GM23338 (cell line): ENCODE measurements around the gene ASTL. TPM values are rescaled to one million over a fixed set of nuclear protein-coding genes. Genes with fewer than 3 reads are reported as not detected.

Experiments
- ATAC-seq: fragments of 200-7000 bp; cut with Tn5 transposase; 3 replicates; pipeline ENCODE4 v1.9.1; 2020
- DNase-seq: peaks from one replicate; pipeline ENCODE4 v3.0.0-alpha.2; 2015; ENCODE audit warnings: low spot score
- H2AFZ ChIP-seq: fragments of 200-600 bp; sonication (generic); 2 replicates; pipeline ENCODE4 v1.8.0; 2016; ENCODE audit warnings: antibody characterized with exemption, mild to moderate bottlenecking, moderate library complexity
- H3F3A ChIP-seq: fragments of 200-600 bp; sonication (generic); replicated peaks from 2 replicates; pipeline ENCODE4 v1.8.0; 2017; ENCODE audit warnings: antibody characterized with exemption, mixed run types, low read depth
- H3K27ac ChIP-seq: fragments of 200-600 bp; sonication (generic); 2 replicates; pipeline ENCODE4 v1.6.1; 2016; ENCODE audit warnings: low read depth
- H3K27me3 ChIP-seq: fragments of 200-600 bp; sonication (generic); 2 replicates; pipeline ENCODE4 v1.8.0; 2016; ENCODE audit warnings: mild to moderate bottlenecking, mixed run types, moderate library complexity; ENCODE audit not compliant: insufficient read depth
- H3K36me3 ChIP-seq: fragments of 200-600 bp; sonication (generic); 2 replicates; pipeline ENCODE4 v1.8.0; 2016; ENCODE audit warnings: mild to moderate bottlenecking; ENCODE audit not compliant: insufficient read depth
- H3K4me1 ChIP-seq: fragments of 200-600 bp; sonication (generic); 2 replicates; pipeline ENCODE4 v1.8.0; 2016; ENCODE audit warnings: mild to moderate bottlenecking, moderate library complexity; ENCODE audit not compliant: insufficient read depth
- H3K4me2 ChIP-seq: fragments of 200-600 bp; sonication (generic); 2 replicates; pipeline ENCODE4 v1.7.1; 2017; ENCODE audit warnings: mixed run types
- H3K4me3 ChIP-seq: fragments of 200-600 bp; sonication (generic); 2 replicates; pipeline ENCODE4 v1.6.1; 2016; ENCODE audit warnings: mixed run types
- H3K79me2 ChIP-seq: fragments of 200-600 bp; sonication (generic); replicated peaks from 2 replicates; pipeline ENCODE4 v1.8.0; 2017; ENCODE audit warnings: mild to moderate bottlenecking; ENCODE audit not compliant: insufficient read depth
- H3K9me2 ChIP-seq: fragments of 200-600 bp; sonication (generic); 2 replicates; pipeline ENCODE4 v1.8.0; 2017; ENCODE audit not compliant: insufficient read depth
- H4K20me1 ChIP-seq: fragments of 200-600 bp; sonication (generic); replicated peaks from 2 replicates; pipeline ENCODE4 v1.8.0; 2017; ENCODE audit warnings: mild to moderate bottlenecking; ENCODE audit not compliant: insufficient read depth
- H3K27ac Mint-ChIP-seq: 2 replicates; pipeline ENCODE4 v1.8.0; 2020; ENCODE audit warnings: inconsistent platforms, mild to moderate bottlenecking, moderate library complexity, mixed read lengths
- H3K27me3 Mint-ChIP-seq: 3 replicates; pipeline ENCODE4 v1.8.0; 2022; ENCODE audit warnings: low read depth, mild to moderate bottlenecking, moderate library complexity, mixed read lengths, inconsistent platforms; ENCODE audit not compliant: insufficient read depth, poor library complexity
- H3K36me3 Mint-ChIP-seq: 3 replicates; pipeline ENCODE4 v1.8.0; 2021; ENCODE audit warnings: low read depth, mild to moderate bottlenecking, inconsistent platforms, moderate library complexity, mixed read lengths
- H3K4me1 Mint-ChIP-seq: 3 replicates; pipeline ENCODE4 v1.8.0; 2020; ENCODE audit warnings: mild to moderate bottlenecking, inconsistent platforms, mixed read lengths
- H3K4me3 Mint-ChIP-seq: 3 replicates; pipeline ENCODE4 v1.8.0; 2021; ENCODE audit warnings: moderate library complexity, mild to moderate bottlenecking, inconsistent platforms, mixed read lengths
- H3K9me3 Mint-ChIP-seq: 3 replicates; pipeline ENCODE4 v1.8.0; 2020; ENCODE audit warnings: moderate library complexity, mild to moderate bottlenecking, inconsistent platforms, mixed read lengths
- CREB1 ChIP-seq: fragments of 250-450 bp; sonication (Bioruptor Pico); IDR thresholded peaks from 2 replicates; pipeline ENCODE4 v1.5.0; 2020; ENCODE audit warnings: low read depth, mild to moderate bottlenecking, moderate library complexity
- EZH2 ChIP-seq: fragments of 200-600 bp; sonication (generic); IDR thresholded peaks from one replicate; pipeline ENCODE4 v1.8.0; 2017; ENCODE audit warnings: antibody characterized with exemption, mild to moderate bottlenecking, low read depth; ENCODE audit not compliant: unreplicated experiment
- EZH2phosphoT487 ChIP-seq: fragments of 200-600 bp; sonication (generic); IDR thresholded peaks from one replicate; pipeline ENCODE4 v1.8.1; 2018; ENCODE audit warnings: antibody characterized with exemption; ENCODE audit not compliant: unreplicated experiment
- JUNB ChIP-seq: IDR thresholded peaks from one replicate; pipeline ENCODE4 v1.6.1; 2016; ENCODE audit warnings: antibody characterized with exemption; ENCODE audit not compliant: unreplicated experiment
- NANOG ChIP-seq: IDR thresholded peaks from 2 replicates; pipeline ENCODE4 v1.6.1; 2016; ENCODE audit warnings: antibody characterized with exemption, borderline replicate concordance
- POLR2AphosphoS5 ChIP-seq: IDR thresholded peaks from 2 replicates; pipeline ENCODE4 v1.6.1; 2016; ENCODE audit warnings: antibody characterized with exemption, low read depth
- STAT1 ChIP-seq: IDR thresholded peaks from one replicate; pipeline ENCODE4 v1.6.1; 2016; ENCODE audit warnings: antibody characterized with exemption; ENCODE audit not compliant: unreplicated experiment
- ZNF114 ChIP-seq: fragments of 250-450 bp; sonication (Bioruptor Pico); IDR thresholded peaks from 2 replicates; pipeline ENCODE4 v1.5.0; 2020; ENCODE audit warnings: mild to moderate bottlenecking, moderate library complexity
- ZNF331 ChIP-seq: fragments of 250-450 bp; sonication (Bioruptor Pico); IDR thresholded peaks from 2 replicates; pipeline ENCODE4 v1.5.0; 2020; ENCODE audit warnings: low read depth, mild to moderate bottlenecking, moderate library complexity
- polyA plus RNA-seq: library from polyadenylated mRNA; unstranded; fragments of >200 nt; fragmentation: Nextera tagmentation; extraction: Ambion mirVana; gene quantifications from 2 replicates; pipeline ENCODE4 v1.2.1, GENCODE V29; 2016
- total RNA-seq: library from RNA; depleted of rRNA; stranded (reverse); fragments of >200 nt; shearing (Covaris generic); gene quantifications from 2 replicates; pipeline ENCODE4 v1.2.3, GENCODE V29; 2014
- TF ChIP-seq, protein P1 (sequence below): IDR thresholded peaks from one replicate; pipeline ENCODE4 v1.6.1; 2018; ENCODE audit warnings: antibody characterized with exemption; ENCODE audit not compliant: unreplicated experiment
- TF ChIP-seq, protein P2 (sequence below): IDR thresholded peaks from 2 replicates; pipeline ENCODE4 v1.6.1; 2016; ENCODE audit warnings: antibody characterized with exemption
- TF ChIP-seq, protein P3 (sequence below): fragments of 250-450 bp; sonication (Bioruptor Pico); IDR thresholded peaks from 2 replicates; pipeline ENCODE4 v1.5.0; 2020; ENCODE audit warnings: mild to moderate bottlenecking, moderate library complexity

Gene ASTL
- total and polyA plus RNA-seq, 2 experiments from 2014 or later = 0.23 TPM; not detected in 1

DNA sequence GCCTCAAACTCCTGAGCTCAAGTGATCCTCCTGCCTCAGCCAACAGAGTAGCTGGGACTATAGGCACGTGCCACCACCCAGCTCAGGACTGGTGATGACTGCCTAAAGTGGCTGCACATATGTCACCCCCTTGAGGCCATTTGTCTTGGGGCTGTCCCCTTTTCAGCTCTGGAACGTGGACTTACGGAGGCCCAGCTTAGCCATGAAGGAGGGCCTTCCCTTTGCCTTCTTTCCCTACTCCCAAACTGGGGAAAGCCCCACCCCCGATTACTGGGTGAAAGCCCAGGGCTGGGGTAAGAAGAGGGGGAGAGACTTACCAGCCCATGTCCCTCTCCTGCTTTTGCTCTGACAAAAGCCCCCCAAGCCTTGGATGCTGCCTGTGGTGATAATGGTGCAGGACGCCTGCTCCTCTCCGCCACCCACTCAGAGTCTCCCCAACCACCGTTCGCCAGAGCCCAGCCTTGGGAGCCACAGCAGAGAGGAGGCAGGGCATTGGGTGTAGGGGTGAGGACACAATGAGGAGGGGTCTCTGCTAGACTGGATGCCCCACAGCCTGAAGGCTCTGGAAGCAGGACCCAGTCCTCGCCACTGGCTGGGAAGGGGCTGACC is 9.4 kb upstream of the ASTL start:
- peak overlapping the region; percentile 64 for H2AFZ ChIP-seq
- H3K36me3 ChIP-seq = no peaks in the 10 kb centered on the region
- Mint-ChIP-seq H3K27ac (no peak overlapping the region), H3K9me3 (peaks cover 2% of the 10 kb centered on the region; the same call in 1 of the 3 replicates), H3K36me3 (peaks cover 15% of the 10 kb centered on the region), H3K4me3 (peak overlapping the region; percentile 12; the same call in 1 of the 3 replicates), H3K4me1 (peaks cover 39% of the 10 kb centered on the region), H3K27me3 (peaks cover 30% of the 10 kb centered on the region)
- H3K4me3 ChIP-seq = 0 out of 2 replicates have a peak overlapping the region, but pooled peaks have one; percentile 42
- peak overlapping the region; percentile 70 for H3K4me2 ChIP-seq
- H3K4me1 ChIP-seq = peaks cover 25% of the 10 kb centered on the region
- no peaks in the 10 kb centered on the region for H3K79me2 ChIP-seq
- H3F3A ChIP-seq = no peaks in the 10 kb centered on the region; the same call in none of the 2 replicates
- H4K20me1 ChIP-seq = no peaks in the 10 kb centered on the region
- TF ChIP-seq, protein P1, sequence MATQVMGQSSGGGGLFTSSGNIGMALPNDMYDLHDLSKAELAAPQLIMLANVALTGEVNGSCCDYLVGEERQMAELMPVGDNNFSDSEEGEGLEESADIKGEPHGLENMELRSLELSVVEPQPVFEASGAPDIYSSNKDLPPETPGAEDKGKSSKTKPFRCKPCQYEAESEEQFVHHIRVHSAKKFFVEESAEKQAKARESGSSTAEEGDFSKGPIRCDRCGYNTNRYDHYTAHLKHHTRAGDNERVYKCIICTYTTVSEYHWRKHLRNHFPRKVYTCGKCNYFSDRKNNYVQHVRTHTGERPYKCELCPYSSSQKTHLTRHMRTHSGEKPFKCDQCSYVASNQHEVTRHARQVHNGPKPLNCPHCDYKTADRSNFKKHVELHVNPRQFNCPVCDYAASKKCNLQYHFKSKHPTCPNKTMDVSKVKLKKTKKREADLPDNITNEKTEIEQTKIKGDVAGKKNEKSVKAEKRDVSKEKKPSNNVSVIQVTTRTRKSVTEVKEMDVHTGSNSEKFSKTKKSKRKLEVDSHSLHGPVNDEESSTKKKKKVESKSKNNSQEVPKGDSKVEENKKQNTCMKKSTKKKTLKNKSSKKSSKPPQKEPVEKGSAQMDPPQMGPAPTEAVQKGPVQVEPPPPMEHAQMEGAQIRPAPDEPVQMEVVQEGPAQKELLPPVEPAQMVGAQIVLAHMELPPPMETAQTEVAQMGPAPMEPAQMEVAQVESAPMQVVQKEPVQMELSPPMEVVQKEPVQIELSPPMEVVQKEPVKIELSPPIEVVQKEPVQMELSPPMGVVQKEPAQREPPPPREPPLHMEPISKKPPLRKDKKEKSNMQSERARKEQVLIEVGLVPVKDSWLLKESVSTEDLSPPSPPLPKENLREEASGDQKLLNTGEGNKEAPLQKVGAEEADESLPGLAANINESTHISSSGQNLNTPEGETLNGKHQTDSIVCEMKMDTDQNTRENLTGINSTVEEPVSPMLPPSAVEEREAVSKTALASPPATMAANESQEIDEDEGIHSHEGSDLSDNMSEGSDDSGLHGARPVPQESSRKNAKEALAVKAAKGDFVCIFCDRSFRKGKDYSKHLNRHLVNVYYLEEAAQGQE = no peak
- no peak for TF ChIP-seq JUNB
- no peak for TF ChIP-seq ZNF331
- TF ChIP-seq, protein P2, sequence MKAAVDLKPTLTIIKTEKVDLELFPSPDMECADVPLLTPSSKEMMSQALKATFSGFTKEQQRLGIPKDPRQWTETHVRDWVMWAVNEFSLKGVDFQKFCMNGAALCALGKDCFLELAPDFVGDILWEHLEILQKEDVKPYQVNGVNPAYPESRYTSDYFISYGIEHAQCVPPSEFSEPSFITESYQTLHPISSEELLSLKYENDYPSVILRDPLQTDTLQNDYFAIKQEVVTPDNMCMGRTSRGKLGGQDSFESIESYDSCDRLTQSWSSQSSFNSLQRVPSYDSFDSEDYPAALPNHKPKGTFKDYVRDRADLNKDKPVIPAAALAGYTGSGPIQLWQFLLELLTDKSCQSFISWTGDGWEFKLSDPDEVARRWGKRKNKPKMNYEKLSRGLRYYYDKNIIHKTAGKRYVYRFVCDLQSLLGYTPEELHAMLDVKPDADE = no peak
- no peak for TF ChIP-seq NANOG
- no peak for TF ChIP-seq EZH2phosphoT487
- no peak for TF ChIP-seq CREB1
- TF ChIP-seq STAT1 = no peak
- no peak for TF ChIP-seq ZNF114 (CRISPR knock-in tag)
- TF ChIP-seq, protein P3, sequence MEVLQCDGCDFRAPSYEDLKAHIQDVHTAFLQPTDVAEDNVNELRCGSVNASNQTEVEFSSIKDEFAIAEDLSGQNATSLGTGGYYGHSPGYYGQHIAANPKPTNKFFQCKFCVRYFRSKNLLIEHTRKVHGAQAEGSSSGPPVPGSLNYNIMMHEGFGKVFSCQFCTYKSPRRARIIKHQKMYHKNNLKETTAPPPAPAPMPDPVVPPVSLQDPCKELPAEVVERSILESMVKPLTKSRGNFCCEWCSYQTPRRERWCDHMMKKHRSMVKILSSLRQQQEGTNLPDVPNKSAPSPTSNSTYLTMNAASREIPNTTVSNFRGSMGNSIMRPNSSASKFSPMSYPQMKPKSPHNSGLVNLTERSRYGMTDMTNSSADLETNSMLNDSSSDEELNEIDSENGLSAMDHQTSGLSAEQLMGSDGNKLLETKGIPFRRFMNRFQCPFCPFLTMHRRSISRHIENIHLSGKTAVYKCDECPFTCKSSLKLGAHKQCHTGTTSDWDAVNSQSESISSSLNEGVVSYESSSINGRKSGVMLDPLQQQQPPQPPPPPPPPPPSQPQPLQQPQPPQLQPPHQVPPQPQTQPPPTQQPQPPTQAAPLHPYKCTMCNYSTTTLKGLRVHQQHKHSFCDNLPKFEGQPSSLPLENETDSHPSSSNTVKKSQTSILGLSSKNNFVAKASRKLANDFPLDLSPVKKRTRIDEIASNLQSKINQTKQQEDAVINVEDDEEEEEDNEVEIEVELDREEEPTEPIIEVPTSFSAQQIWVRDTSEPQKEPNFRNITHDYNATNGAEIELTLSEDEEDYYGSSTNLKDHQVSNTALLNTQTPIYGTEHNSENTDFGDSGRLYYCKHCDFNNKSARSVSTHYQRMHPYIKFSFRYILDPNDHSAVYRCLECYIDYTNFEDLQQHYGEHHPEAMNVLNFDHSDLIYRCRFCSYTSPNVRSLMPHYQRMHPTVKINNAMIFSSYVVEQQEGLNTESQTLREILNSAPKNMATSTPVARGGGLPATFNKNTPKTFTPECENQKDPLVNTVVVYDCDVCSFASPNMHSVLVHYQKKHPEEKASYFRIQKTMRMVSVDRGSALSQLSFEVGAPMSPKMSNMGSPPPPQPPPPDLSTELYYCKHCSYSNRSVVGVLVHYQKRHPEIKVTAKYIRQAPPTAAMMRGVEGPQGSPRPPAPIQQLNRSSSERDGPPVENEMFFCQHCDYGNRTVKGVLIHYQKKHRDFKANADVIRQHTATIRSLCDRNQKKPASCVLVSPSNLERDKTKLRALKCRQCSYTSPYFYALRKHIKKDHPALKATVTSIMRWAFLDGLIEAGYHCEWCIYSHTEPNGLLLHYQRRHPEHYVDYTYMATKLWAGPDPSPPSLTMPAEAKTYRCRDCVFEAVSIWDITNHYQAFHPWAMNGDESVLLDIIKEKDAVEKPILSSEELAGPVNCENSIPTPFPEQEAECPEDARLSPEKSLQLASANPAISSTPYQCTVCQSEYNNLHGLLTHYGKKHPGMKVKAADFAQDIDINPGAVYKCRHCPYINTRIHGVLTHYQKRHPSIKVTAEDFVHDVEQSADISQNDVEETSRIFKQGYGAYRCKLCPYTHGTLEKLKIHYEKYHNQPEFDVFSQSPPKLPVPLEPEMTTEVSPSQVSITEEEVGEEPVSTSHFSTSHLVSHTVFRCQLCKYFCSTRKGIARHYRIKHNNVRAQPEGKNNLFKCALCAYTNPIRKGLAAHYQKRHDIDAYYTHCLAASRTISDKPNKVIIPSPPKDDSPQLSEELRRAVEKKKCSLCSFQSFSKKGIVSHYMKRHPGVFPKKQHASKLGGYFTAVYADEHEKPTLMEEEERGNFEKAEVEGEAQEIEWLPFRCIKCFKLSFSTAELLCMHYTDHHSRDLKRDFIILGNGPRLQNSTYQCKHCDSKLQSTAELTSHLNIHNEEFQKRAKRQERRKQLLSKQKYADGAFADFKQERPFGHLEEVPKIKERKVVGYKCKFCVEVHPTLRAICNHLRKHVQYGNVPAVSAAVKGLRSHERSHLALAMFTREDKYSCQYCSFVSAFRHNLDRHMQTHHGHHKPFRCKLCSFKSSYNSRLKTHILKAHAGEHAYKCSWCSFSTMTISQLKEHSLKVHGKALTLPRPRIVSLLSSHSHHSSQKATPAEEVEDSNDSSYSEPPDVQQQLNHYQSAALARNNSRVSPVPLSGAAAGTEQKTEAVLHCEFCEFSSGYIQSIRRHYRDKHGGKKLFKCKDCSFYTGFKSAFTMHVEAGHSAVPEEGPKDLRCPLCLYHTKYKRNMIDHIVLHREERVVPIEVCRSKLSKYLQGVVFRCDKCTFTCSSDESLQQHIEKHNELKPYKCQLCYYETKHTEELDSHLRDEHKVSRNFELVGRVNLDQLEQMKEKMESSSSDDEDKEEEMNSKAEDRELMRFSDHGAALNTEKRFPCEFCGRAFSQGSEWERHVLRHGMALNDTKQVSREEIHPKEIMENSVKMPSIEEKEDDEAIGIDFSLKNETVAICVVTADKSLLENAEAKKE (CRISPR knock-in tag) = no peak
- no peak for TF ChIP-seq EZH2
- no peak for TF ChIP-seq POLR2AphosphoS5
- no peak for DNase-seq
- ATAC-seq = no peak
- H3K9me2 ChIP-seq = no peaks in the 10 kb centered on the region
- H3K27ac ChIP-seq = no peak overlapping the region
- H3K27me3 ChIP-seq = peaks cover 30% of the 10 kb centered on the region
